SK-MEL-5 (cell line): ENCODE results near the gene TSSK2. TPM values are rescaled to one million over a fixed set of nuclear protein-coding genes. Genes with fewer than 3 reads are reported as not detected.

Experiments used
- DNase-seq: peaks from one replicate; pipeline ENCODE4 v3.0.0-alpha.2; 2016; ENCODE audit warnings: low read depth, low spot score
- in situ Hi-C: cut with HindIII; loops from 2 replicates; pipeline ENCODE4 v1.10.0; 2016; ENCODE audit warnings: low sequenced_read_pairs, high pct_unique_total_duplicates, low pct_unique_long_range_greater_than_20kb
- total RNA-seq: library from RNA; depleted of rRNA; stranded (reverse); fragments of >200 nt; shearing (Covaris generic); gene quantifications from 2 replicates; pipeline ENCODE4 v1.2.3, GENCODE V29; 2014

TSSK2 gene
- total RNA-seq, 1 experiment from 2014 or later, result not detected

DNA sequence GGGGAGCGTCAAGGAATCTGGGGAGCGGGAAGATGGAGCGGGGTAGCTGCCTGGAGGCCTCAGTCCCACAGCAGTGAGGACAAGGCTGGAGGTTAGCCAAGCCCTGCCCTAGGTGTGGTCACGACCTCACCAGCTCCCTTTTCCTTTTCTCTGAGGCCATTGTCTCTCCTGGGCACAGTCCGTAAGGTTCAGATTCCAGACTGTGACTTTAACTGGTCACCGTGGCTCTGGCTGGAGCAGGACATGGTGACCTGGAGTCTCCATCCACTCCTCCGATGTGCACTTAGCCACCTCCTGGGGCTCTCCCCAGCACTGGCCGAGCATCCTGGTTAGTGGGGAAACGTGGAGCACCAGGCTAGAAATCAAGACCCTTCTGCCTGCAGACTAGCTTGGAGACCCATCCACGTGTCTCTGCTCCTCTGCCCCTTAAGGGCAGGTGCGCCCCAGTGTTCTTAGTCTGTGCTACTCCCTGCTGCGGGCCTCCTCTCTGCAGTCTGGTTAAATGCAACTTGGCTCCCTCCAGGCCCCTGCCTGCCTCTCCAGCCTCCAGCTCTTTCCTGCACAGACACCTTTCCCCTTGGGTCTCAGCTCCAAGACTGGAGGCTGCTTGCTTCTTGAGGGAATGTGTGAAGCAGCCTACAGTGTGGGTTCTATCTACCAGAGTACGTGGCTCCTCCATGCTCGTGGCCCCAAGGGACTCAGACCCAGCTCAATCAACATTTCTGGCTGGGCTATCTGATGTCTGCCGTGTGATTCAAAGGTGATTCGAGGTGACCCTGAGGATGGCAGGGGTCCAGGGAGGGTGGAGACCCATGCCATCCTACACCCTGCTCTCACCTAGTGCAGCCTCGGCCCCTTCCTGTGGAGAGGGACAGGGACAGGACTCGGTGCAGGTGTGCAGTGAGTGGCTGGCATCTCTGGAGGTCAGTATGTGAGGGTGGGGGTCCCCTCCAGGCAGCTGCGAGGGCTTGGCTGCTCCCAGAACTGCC lies 42.2 kb downstream of the TSSK2 start:
- DNase-seq, result no peak
- in situ Hi-C loops, result no loop called here

DNA sequence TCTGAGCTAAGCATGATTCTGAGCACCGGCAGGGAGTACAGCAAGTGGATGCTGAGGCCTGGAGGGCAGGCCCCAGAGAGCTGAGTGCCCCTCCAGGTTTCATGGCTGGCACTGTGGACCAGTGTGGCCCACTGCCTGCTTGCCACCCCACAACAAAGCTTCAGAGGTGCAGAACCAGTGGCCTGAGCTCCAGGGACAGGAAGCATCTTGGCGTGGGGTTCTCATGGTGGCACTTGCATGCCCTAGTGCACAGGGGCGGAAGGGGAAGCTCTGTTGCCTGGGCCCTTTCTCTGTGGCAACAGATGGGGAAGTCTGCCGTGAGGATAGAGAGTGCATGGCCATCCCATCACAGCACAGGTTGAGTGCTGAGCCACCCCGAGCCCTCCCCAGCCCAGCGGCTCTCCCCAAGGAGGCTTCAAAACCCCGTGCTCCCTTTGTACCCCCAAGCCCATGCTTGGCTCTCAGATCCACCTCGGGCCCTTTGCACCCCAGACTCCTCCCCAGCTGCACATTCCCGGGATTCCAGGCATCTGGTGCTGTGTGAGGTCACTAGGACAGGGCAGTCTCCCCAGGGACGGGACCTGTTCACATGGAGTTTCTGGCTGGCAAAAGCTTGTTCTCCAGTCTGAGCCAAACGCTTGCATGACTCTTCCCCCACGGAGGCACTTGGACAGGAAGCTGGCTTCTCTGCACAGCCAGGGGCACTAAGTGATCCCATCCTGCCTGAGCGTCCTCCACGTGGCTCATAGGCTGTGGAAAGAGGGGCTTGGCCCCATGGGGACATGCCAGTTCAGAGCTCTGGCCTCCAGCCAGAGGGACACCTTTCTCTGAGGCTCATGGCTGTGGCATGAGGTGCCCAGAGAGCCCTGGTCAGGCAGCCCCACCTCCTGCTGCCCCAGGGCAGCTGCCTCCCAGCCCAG lies 43.3 kb downstream of the TSSK2 start:
- DNase-seq, result no peak
- in situ Hi-C loops, result no loop called here

DNA sequence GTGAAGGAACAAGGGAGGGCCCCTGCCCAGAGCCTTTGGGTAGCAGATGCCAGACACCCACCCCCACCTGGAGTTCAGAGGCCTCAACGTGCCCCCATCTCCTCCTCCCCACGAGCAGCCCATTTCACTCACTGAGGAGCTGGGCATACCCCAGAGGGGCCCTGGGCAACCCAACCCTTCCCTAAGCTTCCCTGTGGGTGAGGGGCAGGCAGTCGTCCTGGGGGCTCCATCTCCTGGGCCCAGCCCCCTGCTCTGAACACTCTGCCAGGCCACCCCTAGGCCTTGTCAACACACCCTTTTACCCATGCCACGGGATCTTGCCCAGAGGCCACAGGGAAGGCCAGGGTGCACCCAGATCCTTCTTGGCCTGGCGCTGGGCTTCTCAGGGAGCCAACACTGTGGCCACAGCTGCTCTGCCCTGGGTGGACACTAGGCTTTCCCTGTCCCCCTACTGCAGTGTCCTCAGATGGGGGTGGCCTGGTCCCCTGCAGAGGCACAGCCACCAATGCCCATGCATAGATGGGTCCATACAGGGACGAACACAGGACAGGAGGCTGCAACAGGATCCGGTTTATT lies 44.0 kb downstream of the TSSK2 start:
- DNase-seq, result no peak
- in situ Hi-C loops, result no loop called here

- in situ Hi-C loops, result no loop called here
- no peak for DNase-seq
These were observed 44.6 kb downstream of the TSSK2 start for GRCh38 chr22:19175602-19176174.

GRCh38 chr22:19176175-19176643 lies 45.1 kb downstream of the TSSK2 start:
- no peak for DNase-seq
- in situ Hi-C loops, result no loop called here

- in situ Hi-C loops, result no loop called here
These were observed 45.6 kb downstream of the TSSK2 start for GRCh38 chr22:19176732-19177131.

GRCh38 chr22:19177164-19178064 lies 46.3 kb downstream of the TSSK2 start:
- in situ Hi-C loops, result no loop called here
- DNase-seq, result no peak

More at GRCh38 chr22:19176732-19177131, 45.6 kb downstream of the TSSK2 start:
- DNase-seq, result no peak

DNA sequence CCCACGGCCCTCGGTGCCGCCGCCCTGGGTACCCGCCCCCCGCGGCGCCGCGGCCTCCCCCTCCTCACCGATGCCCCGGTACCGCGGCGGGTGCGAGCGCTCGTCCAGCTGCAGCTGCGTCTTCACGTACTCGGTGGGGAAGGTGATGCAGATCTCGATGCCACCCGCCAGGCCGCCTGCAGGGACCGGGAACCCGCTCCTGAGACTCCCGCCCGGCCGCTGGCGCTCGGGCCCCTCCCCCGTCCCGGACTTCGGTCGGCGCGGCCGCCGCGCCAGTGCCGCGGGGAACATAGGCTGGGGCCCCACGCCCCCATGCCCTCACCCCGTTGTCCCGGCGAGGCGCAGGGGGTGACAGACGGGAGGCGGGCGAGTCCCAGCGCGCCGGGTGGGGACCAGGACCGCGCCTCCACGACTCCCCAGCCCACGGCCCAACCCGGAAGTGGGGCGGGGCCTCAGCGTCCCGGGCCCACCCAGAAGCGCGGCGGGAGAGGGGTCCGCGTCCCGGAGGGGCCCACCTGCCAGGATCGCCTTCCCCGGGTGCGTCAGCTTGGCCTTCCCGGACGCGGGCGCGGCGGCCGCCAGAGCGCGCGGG lies 47.1 kb downstream of the TSSK2 start:
- peak; percentile 34 for DNase-seq
- in situ Hi-C loops, result no loop called here

DNA sequence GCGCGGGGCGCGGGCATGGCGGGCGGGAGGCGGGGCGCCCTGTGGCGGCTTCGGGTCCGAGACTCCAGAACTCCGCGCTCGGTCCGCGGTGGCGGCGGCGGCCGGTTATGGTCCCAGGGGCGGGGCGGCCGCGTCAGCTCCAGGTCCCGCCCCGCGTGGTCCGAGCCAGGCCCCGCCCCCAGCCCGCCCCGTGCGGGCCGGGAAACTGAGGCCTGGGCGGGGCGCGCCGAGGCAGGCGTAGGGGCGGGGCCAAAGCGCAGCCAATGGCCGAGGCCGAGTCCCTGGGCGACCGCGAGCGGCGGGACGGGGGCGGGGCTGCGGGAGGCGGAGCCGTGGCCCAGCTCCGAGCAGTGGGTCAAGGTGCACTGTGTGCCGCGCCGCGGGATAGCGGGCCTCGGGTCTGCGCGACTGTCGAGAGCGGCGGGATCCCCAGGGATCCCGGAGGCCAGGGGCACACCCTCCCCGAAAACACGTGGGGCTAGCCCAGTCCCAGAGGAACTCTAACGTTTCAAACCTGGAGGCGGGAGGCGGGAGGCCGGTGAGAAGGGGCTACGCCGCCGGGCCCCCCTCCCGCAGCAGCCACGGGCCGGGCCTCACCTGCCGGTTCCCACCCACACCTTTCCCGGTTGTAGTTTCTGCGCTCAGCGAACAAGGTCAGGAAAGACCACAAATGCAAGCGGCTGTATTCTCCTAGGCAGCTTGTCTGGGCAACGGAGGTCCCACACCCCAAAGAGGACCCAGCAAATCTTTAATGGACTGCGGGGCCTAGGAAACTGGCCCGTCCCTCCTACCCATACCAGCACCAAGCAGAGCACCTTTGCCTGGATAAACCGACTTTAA lies 47.8 kb downstream of the TSSK2 start, which contains the start of gene SLC25A1:
SLC25A1 (minus strand) TSS at position 80 of the 840 bp plus-strand sequence; CDS start at position 17, 63 bp downstream.
- in situ Hi-C loops, result no loop called here
- DNase-seq, result peak; percentile 92

DNA sequence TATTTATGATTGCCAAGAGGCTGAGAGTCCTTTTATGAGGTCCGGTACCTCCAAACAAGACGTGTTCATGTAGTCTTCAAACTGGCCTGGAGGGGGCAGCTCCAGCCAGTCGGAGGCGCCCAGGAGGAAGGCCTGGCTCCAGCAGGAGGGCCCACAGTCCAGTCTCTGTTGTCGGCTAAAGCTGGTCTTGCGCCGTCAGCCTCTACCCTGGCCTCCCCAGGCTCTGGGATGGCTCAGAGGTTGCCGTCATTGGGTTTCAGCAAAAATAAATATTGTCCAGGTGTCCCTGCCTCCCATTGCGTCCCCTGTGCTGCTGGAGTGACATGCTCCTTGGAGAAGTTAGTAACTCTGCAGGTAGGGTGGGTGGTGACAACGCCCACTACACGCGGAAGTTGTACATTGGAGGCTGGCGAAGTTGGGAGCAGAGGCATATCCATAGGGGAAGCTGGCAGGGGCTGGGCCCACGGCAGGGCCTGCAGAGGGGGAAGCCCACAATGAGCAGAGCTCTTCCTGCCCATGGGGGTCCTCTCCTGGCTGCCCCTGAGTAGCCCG lies 48.5 kb downstream of the TSSK2 start:
- in situ Hi-C loops, result no loop called here
- DNase-seq, result peak; percentile 89

DNA sequence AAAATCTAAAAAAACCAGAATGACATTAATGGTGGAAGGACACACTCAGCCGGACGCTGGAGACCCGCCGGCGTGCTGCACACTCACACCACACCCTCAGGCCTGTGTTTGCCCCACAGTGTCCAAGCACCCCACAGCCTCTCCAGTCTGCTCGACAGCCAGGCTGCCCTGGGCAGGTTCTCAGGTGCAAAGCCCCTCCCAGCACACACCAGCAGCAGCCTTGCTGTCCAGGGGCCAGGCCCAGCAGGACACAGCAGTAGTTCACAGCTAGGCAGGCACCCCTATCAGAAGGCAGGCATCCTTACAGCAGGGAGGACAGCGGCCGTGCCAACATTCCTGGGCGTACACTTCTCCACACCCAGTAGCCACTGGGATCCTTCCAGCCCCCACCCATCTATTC lies 49.1 kb downstream of the TSSK2 start:
- no peak for DNase-seq
- in situ Hi-C loops, result no loop called here

DNA sequence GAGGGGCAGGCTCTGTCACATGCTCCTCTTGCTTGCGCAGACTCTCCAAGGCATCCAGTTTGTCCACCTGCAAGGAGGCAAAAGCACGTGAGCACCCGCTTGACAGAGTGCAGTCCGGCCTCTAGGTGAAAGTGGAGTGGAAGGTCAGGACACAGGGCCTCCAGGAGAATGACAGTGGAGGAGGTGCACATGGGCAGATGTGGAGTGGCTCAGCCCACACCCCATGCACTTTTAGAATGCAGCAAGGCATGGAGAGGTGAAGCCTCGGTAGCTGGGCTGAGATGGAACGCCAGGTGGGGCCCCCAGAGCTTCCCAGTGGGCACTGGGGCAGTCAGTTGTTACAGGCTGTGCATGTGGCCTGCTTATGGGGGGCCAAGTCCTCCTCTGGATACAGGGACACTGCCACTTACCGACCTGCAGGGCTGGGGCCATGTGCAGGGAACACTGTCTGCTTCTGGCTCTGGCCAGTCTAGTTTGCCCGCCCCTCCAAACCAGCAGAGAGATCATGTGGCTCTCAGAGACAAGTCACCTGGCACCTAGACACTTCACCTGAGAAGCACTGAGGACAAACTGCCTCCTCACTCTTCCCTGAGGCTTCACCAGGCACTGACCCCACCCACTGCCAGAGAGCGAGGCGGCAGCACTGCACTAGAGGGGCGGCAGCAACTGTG lies 49.8 kb downstream of the TSSK2 start:
- no peak for DNase-seq
- in situ Hi-C loops, result no loop called here

DNA sequence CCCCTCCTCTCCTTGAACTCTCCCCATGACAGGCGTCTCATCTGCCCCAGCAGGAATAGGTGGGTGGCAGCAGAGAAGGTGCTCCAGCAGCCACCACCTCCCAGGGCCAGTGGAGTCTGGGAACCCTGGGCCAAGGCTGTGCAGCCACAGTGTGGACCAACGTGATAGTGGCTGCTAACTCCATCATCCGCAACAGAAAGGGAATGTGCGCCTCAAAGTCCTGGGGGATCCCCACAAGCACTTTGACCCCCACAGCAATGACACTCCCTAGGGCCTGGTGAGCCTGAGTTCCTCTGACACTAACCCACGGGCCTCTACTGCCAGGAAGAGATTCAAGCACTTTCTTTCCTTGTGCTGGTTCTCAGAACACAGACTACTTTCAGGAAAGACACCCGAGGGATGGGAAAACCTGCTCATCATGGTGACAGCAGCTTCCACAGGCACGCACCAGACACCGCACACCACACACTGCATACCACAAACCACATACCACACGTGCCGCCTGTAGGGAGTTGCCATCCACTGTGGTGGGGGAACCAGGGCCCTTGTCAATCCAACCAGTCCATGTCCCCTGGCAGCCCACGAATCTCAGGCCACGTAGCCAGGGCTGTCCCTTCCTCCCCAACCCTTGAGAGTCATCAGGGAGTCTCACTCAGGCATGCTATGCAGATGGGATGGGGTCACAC lies 50.8 kb downstream of the TSSK2 start:
- no peak for DNase-seq
- in situ Hi-C loops, result no loop called here
